HG03571 (cell line): ENCODE data around the gene GREM1.

Source experiments
- ATAC-seq: cut with Tn5 transposase; IDR thresholded peaks from one replicate; pipeline ENCODE4 v1.9.1; 2021; ENCODE audit not compliant: unreplicated experiment

GREM1 gene

DNA sequence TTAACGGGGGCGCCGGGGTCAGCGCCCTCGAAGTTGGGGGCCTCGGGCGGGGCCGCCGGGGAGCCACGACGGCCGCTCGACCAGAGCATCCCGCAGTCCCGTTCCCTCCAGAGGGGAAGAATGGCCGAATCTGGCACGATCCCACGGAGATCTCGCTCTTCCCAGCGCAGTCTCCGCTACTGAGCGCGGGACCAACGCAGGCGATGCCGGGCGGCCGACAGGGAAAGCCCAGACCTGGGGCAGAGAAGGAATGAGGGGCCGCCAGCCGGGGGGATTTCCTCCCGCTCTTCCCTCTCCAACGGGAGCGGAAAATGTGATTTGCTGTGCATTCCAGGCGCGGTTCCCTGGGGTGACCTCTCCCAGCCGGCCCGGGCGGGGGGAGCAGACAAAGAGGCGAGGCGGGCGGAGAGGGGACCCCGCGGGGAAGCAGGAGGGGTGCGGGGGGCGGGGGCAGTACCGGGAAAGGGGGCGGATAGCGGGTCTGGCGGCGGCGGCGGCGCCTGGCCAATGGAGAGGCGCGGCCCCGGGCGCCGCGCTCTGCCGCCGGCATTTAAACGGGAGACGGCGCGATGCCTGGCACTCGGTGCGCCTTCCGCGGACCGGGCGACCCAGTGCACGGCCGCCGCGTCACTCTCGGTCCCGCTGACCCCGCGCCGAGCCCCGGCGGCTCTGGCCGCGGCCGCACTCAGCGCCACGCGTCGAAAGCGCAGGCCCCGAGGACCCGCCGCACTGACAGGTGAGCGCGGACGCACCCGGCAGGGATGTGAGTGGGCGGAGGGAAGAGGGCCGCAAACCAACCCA is at the start of gene GREM1:
TSS of gene GREM1 (plus strand) at position 579 of the 801 bp plus-strand sequence. CDS start 12,687 bp downstream, outside the sequence.
- no peak for ATAC-seq

DNA sequence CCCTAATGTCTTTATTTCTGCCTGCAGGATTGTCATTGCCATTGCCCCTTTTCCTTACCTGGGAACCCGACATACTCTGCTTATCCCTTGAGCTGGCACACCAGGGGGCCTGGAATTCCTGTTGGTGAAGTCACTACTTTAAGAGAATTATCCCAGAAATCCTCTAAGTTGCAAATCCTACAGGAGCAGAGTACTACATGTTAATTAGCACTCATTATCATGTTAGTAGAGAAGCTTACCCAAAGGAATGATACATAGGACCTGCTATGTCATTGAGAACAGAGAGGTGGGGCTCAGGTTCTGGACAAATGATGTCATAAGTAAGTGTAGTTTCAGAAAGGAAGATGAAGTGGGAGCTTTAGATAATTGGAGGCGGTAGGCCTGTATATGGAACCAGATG is 48.9 kb upstream of the GREM1 start:
- no peak for ATAC-seq

DNA sequence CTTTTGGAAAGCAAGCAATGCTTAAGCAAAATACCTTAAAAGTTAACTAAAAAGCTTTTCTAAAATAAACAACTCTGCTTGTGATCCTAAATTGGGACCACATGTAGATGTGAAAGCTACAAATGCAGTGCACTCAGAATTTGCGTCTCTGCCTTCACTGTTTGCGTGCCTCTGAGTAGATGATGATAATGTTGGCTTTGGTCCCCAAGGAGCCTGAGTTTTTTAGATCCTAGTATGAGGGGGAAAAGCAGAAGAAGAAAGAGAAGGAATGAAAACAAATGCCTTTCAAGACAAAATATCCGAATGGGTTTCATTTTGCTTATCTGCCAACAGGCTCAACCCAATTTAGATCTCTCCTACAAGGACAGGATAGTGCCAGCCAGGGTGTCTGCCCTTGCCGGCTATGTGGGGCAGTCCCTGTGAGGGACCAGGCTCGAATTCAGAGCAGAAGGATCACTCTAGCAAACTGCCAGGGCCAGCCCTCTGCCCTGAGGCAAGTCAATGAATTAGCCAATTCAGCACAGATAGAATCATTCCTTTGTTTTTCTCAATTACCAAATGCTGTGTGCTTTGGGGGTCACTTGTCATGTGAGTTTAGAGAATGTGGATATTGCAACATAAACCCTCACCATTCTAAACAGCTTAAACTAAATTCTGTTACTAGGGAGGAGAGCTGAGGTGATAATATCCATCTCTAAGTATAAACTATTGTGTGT is 47.8 kb upstream of the GREM1 start:
- ATAC-seq = no peak

- no peak for ATAC-seq
Observed at GRCh38 chr15:32670623-32671022, 47.2 kb upstream of the GREM1 start.

GRCh38 chr15:32671339-32672325 is 46.2 kb upstream of the GREM1 start:
- no peak for ATAC-seq

DNA sequence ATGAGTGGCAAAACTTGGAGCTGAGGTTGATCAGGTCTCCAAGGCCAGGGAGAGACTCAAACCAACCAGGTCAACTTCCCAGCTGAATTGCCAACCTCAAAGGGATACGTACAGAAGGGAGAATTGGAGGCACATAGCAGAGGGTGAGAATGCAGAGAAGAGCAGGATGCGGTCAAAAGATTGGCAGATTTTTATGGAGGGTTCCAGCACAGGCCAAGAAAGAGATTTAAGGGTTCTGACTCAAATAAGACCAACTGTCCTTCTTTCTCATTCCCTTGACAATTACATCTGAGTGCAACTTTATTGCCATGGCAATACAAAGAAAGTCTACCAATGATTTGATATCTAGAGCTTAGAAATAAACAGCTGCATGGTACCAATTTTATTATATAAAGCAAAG is 43.1 kb upstream of the GREM1 start:
- ATAC-seq = no peak

DNA sequence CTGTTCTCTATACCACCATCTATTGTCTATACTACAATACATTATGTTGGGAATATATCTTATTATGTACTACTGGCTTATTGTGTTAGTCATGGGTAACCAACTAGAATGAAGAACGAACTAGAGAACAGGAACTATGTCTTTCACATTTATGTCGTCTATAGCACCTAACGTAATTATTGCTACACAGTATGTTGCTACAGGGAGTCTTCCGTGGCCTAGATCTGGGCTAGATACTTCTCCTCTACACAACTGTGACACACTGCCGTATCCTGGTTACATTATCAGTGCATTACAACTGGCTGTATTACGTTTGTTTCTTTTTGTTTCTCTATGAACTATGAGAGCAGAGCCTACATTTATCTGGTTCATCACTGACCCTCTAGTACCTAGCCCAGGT is 42.3 kb upstream of the GREM1 start:
- no peak for ATAC-seq

DNA sequence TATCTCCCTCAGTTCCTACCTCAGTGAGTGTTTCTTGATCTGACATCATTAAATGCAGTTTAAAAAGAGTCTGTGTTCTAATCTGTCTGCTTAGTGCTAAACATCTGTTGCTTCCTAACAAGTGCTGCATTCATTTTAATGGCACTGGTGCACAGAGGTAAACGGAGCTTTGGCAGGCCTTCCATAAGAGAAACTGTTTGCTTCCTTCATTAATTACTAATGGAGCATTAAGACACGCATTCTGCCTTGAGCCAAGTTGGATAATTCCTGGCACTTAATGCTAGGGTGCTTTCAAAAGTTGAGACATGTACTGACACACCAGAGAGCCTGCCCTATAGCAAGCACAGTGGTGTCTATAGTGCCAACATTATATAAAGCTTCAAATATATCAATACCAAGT is 41.6 kb upstream of the GREM1 start:
- no peak for ATAC-seq

DNA sequence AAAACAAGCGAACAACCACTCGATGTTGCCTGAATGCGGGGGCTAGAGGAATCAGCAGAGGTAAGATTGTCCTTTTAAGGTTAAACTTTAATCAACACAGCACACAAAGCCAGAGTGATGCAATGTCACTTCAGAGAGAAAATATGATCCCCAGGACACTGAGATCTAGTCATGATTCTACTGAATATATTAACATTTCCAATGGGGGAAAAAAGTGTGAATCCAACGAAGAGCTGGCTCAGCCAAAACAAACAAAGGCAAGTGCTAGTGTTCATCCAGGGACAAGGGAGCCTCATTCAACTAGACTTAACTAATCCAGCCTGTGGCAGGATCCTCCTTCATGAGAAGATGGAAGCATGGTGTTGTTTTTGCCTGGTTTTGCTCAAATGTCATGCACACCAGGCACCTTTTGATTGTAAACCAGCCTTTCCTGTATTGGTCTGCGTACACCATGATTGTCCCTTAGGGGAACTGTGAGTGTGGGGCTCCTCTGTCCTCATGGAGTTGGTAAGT is 40.5 kb upstream of the GREM1 start:
- ATAC-seq = no peak

GRCh38 chr15:32679298-32679690 is 38.5 kb upstream of the GREM1 start:
- ATAC-seq = no peak

DNA sequence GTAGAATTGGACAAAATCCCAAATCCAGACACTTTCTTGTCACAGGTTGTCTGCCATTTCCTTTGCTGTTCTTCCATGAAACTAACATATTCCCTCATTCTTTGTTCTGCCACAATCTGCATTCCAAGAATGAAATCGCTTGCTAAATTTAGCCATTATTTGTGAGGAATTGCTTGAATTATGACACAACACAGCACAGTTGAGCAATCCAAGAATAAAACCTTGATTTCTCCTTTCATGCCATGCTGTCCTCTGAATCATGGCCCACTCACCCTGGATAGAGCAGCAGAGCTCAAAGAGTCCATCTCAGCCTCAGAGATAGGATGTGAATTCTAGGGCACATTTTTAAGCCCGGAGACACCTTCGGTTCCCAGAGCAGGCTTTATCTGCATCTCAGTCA is 35.2 kb upstream of the GREM1 start:
- ATAC-seq = no peak

DNA sequence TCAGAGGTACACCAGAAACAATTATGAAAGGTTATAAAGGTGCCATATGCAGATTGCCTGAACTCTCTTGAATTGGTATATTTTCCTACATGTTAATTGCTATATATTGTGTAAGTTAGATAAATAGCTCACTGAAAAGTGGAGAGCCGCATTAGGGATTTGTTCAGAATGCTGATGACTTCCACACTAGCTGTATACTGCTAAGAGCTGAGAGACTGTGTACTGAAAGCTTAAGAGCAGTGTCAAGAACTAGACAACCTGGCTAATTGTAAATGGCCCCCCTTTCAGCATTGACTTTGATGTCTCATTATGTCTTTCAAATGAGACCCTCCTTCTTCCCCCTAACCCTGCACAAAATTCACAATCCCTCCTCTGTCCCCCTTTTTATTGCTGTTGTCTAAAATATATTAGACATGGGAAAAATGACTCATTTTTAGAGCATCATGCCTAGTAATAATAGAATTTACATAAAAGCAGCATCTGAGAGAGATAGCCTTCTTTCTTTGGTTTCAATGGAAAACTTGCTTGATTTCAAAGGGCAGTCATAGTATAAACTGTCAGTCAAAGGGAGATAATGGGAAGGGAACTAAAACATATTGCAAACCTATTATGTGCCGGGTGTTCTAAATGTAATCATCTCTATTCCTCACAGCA is 34.7 kb upstream of the GREM1 start:
- ATAC-seq = no peak

DNA sequence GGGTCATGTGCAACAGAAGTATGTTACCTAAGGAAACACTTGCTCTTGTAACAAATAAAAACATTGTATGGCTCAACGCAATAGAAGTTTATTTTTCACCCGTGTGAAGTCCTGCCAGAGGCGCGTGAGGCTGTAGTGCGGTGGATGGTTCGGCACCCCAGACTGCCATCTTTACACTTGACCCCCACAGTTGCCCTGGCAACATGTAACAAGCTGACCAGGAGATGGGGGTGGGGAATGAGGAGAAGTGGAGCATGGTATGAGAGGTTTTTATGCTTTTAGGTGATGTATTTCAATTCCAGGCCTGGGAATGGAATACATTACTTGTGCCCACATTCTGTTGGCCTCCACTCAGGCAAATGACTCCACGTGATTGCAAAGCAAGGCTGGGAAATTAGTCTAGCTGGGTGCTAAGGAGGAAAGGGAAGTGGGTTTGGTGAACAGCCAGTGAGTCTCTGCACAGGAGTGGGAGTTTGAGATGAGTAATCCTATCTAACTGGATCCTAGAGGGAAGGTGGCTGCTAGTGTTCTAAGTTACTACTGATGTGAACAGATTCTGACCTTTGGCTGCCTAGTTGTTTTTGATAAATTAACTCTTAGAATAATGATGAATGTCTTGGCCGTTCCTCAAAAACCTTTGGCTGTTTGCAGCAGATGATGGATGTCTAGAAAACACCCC is 33.8 kb upstream of the GREM1 start:
- no peak for ATAC-seq

GRCh38 chr15:32685576-32685975 is 32.2 kb upstream of the GREM1 start:
- no peak for ATAC-seq

DNA sequence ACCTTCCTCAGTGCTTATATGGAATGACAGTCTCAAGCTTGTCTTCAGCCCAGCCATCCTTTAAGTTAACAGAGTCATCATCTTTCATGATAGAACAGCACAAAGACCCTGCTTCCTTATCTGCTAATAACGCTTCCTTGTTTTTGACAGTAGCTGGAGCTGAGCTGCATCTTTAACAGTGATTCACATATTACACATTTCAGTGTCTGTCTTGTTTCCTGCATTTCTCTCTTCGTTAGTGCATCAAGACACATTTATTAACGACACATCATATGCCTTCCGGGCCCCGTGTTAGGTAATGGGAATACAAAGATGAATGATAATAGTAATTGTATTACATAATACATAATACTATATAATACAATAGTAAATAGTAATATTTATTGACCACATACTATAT is 30.2 kb upstream of the GREM1 start:
- no peak for ATAC-seq

DNA sequence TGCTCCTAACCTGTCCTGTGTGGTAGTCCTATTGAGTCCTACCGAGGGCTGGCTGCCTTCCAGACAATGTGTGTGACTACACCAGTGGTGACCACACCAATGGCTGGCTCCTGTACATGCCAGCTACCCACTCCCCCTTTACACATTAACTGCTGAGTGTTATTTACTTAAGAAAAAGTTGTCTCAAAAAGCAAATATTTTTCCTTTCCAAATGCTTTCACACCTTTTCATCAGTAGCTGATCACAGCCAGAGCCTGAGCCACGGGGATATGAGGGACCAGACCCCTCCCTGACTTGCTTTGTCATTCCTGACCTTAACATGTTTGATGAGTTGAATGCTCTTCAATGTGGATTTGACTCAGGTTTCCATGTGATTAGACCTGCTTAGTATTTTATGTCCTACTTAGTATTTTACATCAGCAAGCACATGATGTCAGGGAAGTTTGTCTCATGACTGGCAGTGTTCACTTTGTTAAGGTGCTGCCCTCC is 29.6 kb upstream of the GREM1 start:
- no peak for ATAC-seq

- no peak for ATAC-seq
Observed at GRCh38 chr15:32690941-32691688, 26.7 kb upstream of the GREM1 start.

- no peak for ATAC-seq
Observed at GRCh38 chr15:32691689-32692038, 26.1 kb upstream of the GREM1 start.

GRCh38 chr15:32692286-32692685 is 25.5 kb upstream of the GREM1 start:
- ATAC-seq = no peak
